Activated T-cell treated with anti-CD3 and anti-CD28 coated beads for 1 hour (primary cell): ENCODE results near the gene LRRC55.
"Not testable (repeated sequence)": the region's sequence is repeated elsewhere in the genome, so short reads cannot be mapped to it uniquely, and the experiment has no call there.

Source experiments
- DNase-seq: peaks from one replicate; pipeline ENCODE4 v3.0.0-alpha.2; 2020; ENCODE audit warnings: low read depth

Gene LRRC55

DNA sequence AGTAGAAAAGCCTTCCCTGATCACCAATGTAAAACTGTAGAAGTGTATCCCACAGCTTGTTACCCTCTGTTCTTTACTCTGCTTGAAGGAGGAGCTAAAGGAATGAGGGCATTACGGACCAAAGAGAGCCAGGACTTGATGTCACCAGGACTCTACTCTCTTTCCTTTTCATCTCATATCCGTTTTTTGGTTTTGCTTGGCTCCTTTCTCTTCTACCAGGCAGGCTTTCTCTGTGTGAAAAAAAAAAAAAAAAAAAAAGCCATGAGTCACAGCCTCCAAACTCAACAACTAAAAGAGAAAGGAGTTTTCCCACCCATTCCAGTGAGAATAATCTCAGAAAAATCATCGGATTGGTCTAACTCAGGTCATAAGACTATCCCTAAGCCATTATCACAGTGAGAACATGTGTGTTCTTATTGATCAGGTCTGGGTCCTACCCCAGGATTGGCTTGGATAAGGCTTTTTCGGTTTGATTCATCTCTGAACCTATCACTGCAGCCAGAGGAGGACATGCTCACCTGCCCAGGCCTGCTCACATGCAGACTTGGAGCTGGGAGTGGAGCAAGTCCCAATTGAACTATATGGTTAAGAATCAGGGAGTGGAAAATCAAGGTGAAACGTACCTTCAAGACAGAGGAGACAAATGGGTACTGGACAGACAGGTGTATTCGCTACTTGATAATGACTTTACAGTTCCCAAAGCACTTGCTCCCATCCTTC is 19.4 kb upstream of the LRRC55 start:
- no peak for DNase-seq

DNA sequence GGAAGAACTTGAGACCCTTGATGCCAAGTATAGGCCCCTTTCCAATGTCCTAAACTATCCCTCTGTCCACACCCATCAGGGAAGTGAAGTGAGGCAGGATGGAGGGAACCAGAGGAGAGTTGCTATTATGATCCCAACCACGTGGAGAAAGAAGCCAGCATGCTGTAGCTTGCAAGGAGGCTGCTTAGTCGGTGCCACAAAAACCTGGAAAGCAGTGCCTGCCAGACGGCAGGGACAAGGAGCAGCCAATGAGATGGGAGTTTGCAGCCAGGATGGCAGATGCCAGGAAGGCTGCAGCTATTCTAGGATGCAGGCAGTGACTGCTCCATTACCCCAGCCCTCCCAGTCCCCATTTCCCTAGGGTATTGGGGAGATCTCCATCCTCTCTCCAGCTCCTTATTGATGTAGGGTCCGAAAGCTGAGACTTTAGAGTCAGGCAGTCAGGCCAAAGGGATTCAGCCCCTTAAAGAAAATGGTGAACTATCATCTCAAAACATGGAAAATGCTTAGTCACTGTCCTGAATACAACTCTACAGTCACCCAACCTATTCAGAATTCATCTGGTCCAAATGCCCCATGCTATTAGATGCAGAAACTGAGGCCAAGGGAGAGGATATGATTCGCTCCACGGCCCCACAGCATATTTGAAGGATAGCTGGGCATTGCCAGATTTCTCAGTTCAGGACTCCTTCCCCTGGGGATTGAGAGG is 18.4 kb upstream of the LRRC55 start:
- DNase-seq = no peak

DNA sequence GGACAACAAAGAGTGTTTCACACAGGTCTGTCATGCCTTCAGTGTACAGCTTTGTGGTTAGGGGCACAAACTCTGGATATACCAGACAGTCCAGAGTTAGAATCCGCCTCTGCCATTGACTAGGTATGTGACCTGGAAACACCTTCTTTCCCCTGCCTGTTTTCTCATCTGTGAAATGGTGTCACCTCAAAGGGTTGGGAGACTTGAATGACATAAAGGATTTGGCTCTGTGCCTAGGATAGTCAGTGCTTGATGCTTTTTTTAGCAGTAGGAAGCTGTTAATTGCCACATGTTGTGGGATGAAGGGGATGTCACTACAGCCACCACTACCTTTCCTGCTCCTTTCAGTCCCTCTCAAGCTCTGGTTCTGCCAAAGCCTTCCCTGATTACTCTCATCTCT is 17.4 kb upstream of the LRRC55 start:
- no peak for DNase-seq

DNA sequence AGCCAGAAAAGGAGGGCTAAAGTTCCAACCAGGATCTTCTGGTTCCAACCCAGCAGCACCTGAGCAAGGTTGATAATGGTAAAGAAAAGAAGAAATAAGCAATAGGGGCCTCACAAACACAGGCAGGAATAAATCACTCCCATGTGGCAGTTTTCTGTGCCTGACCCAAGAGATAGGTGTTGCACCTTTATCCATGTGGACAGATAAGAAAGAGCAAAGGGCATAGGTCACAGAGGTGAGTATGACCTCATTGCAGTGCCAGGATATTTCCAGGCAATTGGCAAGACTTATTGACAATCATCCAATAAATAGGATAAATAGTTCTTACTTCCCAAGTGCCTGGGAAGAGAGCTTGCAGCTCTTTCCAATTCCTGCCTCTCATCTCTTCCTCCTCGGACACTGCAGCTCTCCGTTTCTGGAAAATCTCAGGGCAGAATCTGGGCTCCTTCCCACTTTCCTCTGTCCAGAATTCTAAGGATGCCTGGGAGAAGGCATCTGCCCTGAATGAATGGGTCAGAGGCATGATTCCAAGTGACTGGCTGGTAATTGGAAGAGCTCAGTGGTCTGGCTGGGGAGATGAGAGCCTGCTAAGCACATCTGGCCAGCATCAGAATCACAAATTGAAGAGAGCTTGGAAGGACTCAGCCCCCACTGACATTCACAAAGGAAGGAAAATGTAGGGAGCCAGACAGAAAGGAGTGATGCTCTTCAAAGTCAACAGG is 14.5 kb upstream of the LRRC55 start:
- DNase-seq = no peak

DNA sequence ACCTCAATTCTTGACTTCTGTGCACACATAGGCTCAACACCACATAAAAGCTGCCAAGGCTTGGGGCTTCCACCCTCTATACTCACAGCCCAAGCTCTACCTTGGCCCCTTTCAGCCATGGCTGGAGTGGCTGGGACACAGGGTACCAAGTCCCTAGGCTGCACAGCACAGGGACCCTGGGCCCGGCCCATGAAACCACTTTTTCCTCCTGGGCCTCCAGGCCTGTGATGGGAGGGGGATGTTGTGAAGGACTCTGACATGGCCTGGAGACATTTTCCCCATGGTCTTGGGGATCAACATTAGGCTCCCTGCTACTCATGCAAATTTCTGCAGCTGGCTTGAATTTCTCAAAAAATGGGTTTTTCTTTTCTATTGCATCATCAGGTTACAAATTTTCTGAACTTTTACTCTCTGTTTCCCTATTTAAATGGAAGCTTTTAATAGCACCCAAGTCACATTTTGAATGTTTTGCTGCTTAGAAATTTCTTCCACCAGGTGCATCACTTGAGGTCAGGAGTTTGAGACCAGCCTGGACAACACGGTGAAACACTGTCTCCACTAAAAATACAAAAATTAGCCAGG is 11.9 kb upstream of the LRRC55 start:
- DNase-seq = not testable (repeated sequence)

DNA sequence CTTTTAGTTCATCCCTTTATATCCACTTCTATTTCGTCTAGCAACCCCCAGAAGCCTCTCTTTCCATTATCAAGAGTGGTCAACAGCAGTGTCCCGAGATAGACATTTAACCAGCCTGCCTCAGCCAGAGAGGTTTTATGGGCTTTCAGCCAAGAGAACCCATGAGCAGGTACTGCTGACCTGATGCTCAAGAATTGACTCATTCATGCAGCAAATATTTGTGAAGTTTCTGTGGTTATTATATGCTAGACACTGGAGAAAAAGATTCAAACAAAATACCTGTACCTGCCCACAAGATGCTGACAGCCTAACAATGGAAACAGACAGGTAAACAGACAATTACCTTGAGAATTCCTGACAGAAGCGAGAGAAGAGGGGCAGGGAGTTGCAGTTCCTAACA is 9.7 kb upstream of the LRRC55 start:
- DNase-seq = no peak

DNA sequence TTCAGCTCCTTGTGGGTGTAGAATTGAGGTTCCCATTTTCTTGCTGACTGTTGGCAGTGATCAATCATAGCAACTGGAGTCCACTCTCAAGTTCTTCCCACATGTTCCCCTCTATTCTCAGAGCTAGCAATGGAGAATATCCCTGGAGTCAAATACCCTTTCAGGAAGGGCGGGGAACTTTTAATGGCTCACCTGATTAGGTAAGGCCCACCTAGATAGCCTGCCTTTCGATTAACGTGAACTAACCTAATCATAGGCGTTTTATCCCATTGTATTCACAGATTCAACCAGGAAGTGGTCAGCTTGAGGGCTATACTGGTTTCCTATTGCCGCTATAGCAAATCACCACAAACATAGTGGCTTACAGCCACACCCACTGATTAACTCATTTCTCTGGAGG is 7.1 kb upstream of the LRRC55 start:
- no peak for DNase-seq

DNA sequence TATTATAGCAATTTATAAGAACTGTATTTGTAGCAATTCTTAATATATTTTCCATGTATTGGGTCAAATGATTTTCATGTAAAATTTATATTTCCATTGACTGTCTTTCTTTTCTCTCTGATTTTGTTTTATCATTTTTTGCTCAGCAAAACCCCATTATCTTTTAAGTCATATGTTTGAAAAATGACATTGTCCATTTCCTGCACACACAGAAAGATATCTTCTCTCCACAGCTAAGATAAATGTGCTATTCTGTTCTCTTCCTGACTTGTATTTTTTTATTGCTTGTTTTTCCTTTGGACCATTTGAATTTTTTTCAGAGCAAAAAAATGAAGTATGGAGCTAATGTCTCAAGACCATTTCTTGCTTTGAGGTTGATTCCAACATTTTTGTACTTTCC is 6.3 kb upstream of the LRRC55 start:
- DNase-seq = no peak

DNA sequence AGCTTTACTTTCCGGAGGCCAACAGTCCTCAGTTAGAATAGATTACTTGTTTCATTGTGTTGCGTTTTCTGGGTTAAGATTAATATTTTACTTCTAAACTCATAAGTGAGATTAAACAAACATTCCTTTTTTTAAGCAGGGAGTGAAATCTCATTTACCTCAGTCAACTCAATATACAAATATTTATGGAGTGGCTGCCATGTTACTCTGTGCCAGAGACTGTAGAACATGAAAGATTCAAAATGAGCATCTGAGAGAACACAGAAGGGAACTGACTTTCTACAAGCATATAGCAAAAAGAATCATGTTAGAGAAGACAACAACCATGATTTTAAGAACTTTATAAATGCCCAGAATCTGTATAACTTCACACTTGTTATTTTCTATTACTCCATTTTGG is 3.4 kb upstream of the LRRC55 start:
- DNase-seq = no peak

DNA sequence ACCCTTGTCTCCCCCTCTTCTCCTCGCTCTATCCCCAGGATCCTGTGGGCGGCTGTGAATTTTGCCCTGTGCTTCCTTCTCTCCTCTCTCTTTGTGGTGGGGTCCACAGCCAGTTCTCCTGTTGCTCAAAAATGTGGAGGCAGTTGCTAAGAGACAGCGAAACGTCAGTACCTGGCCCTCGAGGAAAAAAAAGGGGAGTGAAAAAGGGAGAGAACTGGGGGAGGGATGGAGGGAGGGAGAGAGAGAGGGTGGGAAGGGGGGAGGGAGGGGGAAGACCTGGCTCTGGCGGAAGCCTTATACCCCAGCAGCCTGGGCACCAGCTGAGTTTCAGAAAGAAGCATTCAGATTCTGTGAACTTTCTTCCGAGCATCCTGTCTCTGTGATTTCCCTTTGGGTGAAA is 2.1 kb upstream of the LRRC55 start:
- no peak for DNase-seq

DNA sequence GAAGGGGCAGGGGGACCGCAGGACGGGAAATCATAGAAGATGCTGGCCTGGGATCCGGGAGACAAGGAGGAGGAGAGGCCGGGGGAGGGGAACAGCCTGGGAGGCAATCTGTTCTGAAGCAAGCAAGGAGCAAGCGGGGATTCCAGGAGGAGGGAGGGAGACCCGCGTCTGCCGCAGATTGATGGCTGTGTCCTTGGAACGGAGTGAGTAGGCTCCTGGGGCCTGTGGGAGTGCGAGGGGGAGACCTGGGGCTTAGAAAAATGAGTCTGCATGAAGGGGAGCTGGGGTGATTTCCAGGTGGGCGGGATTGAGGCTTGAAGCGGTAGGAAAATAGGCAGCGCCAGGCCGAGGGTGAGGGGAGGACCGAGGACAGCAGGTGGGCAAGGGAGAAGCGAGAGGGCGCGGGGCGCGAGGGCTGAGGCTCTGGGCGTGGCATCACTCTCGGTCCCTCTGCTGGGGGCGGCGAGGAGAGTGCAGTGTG is 1.6 kb upstream of the LRRC55 start:
- no peak for DNase-seq

DNA sequence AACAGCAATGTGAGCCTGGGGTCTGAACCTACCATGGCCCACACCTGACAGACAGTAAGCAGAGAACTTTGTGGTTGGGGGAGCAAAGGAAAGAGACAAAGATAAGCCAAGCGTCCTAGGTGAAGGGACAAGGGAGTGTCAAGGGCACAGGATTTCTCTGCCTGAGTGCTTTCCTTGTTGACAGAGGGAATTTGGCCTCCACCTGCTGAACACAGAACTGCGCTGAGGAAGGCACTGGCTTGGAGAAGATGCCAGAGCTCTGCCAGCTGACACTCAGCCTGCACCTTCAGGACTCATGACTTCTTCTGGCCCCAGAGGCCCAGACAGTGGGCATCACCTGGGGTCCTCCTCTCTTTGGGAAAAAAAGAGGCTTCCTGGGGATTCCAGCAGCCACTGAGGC is 789 bp upstream of the LRRC55 start:
- DNase-seq = no peak

DNA sequence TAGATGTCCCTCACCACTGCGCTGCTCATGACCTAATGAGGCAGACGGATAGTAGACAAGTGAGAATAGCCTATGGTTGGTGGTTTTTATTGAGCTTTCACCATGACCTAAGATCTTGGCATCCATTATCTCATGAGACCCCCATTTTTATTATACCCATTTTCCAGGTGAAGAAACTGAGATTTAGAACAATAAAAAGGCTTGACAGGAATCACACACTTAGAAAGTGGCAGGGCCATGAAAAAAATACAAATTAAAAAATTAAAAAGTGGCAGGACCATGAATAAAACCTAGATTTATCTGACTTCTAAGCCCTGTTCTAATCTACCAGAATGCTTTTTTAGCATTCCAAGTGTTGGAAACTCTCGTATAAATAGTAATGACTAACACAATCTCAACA is 1.1 kb downstream of the LRRC55 start:
- no peak for DNase-seq

DNA sequence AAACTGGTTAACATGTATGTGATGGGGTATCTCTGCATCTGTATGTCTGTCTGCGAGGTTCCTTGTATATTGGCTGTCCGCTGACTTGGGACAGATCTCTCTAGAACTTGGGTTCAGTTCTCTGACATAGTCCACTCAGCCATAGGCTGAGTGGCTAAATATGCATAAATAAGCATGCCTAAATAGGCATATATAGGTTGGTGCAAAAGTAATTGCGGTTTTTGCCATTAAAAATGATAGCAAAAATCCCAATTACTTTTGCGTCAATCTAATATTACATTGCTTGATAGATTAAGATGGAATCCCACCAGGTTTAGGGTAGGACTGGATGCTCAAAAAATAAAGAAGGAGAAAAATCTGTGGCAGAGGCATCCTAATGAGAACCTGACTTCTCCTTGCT is 8.8 kb downstream of the LRRC55 start:
- DNase-seq = no peak

DNA sequence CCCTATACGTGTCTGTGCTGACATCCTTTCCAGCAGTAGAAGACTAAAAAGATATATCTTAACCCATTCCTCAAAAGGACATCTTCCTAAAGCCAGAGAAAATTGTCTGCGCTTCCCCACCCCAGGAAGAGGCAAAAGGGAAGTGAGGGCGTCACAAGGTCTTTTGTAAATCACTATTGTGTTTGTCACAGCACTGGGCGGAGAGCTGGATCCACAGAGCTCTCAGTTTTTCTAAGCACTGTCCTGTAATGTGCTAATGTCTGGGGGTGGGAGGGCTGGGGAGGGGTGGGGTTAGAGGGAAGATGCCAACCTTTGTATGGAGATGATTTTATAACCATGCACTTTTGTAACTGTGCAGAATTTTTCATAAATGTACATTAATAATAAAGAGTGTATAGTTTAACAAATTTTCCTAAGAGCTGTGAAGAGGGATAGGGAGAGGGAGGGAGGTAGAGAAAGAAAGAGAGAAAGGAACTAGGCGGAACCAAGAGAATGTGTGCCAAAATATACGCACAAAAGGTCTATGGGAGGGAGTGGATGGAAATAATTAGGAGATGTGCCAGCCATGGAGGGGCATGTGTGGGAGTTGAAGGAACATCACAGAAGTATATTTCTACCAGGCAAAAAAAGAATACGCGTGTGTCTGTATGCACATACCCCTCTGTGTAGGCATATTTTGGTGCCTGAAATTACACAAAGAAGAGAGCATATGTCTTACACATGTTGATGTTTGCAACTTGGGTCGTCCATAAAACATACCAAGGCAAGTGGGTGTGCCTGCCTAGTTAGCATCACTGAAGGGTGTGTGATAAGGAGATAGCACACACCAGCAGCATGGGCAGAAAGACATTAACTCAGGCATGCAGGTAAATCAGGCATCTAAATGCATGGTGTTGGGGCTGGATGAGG is 9.8 kb downstream of the LRRC55 start:
- no peak for DNase-seq

DNA sequence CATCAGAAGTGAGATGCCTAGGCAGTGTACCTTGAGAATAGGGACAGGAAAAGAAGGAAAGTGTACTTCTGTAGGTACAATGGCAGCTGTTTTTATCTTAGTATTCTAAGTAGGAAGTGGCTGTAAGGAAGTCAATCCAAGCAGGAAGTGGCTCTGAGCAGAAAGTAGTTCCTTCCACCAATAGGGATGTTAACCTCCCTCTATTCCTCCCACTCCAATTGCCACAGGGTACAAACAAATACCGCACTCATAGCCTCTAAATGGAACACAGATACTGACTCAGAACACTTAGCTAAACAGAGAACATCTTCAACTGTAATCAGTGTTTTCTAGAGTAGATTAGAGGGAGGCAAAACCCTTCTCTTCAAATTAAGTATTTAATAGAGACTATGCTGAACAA is 10.6 kb downstream of the LRRC55 start:
- no peak for DNase-seq

DNA sequence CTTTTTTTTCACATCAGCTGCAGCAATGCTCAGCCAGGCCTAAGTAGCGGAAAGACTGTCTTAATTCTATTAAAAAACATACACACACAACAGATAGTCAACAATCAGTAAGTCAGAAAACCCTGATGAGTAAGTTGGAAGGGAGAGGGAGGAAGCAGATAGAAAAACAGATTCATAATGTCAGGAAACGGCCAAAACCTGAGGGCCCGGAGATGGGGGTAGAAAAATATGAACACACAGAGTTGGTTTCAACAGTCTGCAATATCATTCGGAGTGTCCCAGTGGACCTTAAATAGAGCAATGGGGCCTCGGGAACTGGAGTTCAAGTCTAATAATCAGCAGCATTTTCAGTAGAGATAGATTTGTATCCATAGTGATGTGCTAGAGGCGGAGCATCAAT is 14.8 kb downstream of the LRRC55 start:
- DNase-seq = no peak

DNA sequence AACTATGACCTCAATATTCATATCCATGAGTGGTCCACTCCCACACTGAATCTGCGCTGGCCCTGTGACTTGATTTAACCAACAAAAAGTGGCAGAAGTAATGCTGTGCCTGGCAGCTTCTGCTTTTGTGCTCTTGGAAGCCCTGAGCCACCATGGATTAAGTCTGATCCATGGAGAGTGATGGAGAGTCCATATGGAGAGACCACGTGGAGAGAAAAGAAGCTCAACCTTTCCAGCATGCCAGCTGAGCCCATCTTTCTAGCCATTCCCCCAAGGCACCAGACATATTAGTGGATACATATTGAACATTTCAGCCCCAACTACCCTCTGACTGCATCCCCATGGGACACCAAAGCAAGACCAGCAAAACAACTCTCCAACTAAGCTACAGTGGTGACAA is 16.0 kb downstream of the LRRC55 start:
- no peak for DNase-seq

DNA sequence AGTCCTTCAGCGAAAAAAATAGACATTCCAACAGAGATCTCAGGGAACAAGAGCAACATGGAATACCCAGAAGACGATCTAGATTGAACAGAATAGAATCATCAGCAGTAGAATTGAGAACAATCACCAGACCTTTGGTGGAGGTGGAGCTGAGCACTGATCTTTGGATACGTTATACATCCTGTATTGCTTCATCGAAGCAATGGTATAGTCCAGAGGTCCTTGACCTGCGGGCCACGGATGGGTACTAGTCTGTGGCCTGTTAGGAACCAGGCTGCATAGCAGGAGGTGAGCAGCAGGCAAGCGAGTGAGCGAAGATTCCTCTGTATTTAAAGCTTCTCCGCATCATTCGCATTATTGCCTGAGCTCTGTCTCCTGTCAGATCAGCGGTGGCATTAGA is 17.6 kb downstream of the LRRC55 start:
- no peak for DNase-seq

DNA sequence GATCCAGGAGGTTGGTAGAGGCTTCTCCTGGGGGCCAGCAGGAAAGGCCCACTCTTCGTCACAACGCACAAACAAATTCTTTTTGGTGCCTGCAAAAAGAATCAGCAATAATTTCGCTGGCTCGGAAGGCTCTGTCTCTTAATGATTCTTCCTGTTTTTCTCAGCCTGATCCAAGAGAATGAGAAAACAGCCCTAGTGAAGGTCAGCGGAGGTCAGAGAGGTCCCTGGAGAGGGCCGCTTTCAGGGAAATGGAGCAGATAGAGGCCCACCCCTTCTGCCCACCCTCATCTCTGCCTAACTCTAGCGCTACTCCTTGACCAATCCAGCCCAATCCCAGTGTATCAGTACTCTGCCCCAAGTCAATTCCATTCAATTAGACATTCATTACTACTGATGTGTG is 19.2 kb downstream of the LRRC55 start:
- no peak for DNase-seq

DNA sequence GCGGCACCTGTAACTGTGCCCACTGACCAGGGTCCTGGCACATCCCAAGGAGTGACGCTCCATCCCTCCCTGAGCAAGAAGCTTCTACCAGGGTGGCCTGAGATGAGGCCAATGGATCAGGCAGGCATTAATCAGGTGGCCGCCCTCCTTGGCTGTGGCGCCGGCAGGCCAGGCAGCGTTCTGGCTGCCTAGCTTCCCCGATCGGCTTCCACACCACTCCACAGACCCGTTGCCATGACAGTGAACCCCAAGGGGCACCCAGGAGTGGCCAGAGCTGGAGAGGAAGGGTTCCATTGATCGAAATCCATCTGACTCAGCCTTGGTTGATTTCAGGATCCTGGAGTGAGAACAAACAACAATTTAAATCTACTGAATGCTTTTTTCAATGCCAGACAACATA is 20.5 kb downstream of the LRRC55 start:
- no peak for DNase-seq

DNA sequence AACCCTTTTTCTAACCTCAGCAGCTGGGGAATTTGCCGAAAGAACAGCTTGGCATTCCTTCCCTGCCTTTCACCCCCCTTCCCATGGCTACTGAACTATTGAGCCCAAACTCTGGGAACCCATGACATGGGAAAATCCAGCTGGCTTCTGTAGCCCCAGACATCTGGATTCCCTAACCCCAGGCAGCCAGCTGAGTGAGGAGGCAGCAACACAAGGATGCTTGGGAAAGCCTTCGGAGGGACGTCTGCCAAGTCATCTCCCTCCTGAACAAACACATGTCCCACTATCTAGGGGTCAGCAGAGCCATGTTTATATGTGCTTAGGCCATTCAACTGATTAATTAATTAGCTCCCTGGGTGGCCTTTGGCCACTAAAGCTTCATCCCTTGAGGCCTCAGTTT is 21.6 kb downstream of the LRRC55 start:
- no peak for DNase-seq
